ENCODE results near the gene TBC1D22A. TPM values are rescaled to one million over a fixed set of nuclear protein-coding genes. Genes with fewer than 3 reads are reported as not detected.

Gene TBC1D22A
- total and polyA plus RNA-seq, 2 experiments from 2014 or later = 15.3 to 19.8 TPM

GRCh38 chr22:47189056-47189916 is 426.8 kb downstream of the TBC1D22A start:
- H3K9me2 ChIP-seq (replicated peaks; ENCODE audit: insufficient read depth) = no peaks in the 10 kb centered on the region
- H3K4me2 ChIP-seq = no peak overlapping the region
- no peaks in the 10 kb centered on the region for H3K27me3 ChIP-seq
- H3K36me3 ChIP-seq (replicated peaks; ENCODE audit: insufficient read depth, low read depth) = no peaks in the 10 kb centered on the region
- no peak for DNase-seq (ENCODE audit: low spot score)
- no peaks in the 10 kb centered on the region for H3K9me3 ChIP-seq (ENCODE audit: low read depth)
- WGBS (ENCODE audit: low lambda C conversion rate, missing lambda C conversion rate) = 91% methylated on average over 34 of the region's 35 CpGs
- H3K79me2 ChIP-seq = no peaks in the 10 kb centered on the region
- TF ChIP-seq EZH2 (IDR thresholded peaks at IDR 0.05; ENCODE audit: borderline replicate concordance) = no peak
- no peak for TF ChIP-seq CTCF (IDR thresholded peaks at IDR 0.05; ENCODE audit: poor library complexity)
- no peak for TF ChIP-seq EZH2phosphoT487 (IDR thresholded peaks at IDR 0.05; ENCODE audit: low read depth, severe bottlenecking, unreplicated experiment)
- no peaks in the 10 kb centered on the region for H4K20me1 ChIP-seq (ENCODE audit: insufficient read depth, poor library complexity, severe bottlenecking)
- no peak overlapping the region for H3K4me3 ChIP-seq
- H2AFZ ChIP-seq = no peak overlapping the region
- H3K4me1 ChIP-seq (ENCODE audit: insufficient read depth) = no peaks in the 10 kb centered on the region
- H3K27ac ChIP-seq = no peak overlapping the region

DNA sequence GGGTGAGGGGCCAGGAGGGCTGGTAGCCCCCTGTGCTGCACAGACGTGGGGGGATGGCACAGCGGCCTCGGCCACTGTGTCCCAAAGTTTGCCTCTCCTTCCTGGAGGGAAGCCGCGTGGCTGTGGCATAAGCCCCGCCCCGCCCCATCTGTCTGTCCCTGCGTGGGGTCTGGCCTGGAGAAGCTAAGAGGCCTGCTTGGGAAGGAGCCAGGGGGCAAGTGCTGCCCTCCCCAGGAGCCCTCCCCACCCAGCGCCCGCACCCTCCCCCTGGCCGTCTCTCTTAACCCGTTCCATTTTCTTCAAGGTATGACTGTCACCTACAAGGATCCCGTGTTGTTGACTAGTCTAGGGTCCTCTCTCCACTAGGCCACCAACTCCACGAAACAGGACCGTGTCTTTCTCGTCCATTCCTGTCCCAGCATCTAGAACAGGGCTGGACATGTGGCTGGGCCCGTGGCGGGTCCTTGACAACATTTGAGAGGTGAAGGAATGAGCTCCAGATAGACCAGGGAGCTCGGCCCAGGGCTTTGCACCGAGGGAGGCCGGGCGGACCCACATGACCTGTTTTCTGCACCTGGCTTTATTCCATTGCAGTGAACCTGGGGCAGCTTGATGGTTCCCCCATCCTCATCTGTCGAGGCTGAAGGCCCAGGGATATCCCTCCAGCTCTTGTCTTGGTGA is 428.0 kb downstream of the TBC1D22A start:
- 94% methylated on average over 17 of the region's 23 CpGs for WGBS (ENCODE audit: low lambda C conversion rate, missing lambda C conversion rate)
- Histone ChIP-seq H3K79me2 (no peaks in the 10 kb centered on the region), H3K4me2 (no peak overlapping the region), H4K20me1 (ENCODE audit: insufficient read depth, poor library complexity, severe bottlenecking) (no peaks in the 10 kb centered on the region), H3K4me1 (ENCODE audit: insufficient read depth) (no peaks in the 10 kb centered on the region), H2AFZ (no peak overlapping the region), H3K27ac (no peak overlapping the region), H3K36me3 (replicated peaks; ENCODE audit: insufficient read depth, low read depth) (no peaks in the 10 kb centered on the region), H3K9me3 (ENCODE audit: low read depth) (no peaks in the 10 kb centered on the region), H3K27me3 (no peaks in the 10 kb centered on the region), H3K4me3 (no peak overlapping the region), H3K9me2 (replicated peaks; ENCODE audit: insufficient read depth) (no peaks in the 10 kb centered on the region)
- no peak for DNase-seq (ENCODE audit: low spot score)
- TF ChIP-seq EZH2 (IDR thresholded peaks at IDR 0.05; ENCODE audit: borderline replicate concordance) (no peak), CTCF (IDR thresholded peaks at IDR 0.05; ENCODE audit: poor library complexity) (no peak), EZH2phosphoT487 (IDR thresholded peaks at IDR 0.05; ENCODE audit: low read depth, severe bottlenecking, unreplicated experiment) (no peak)

- H4K20me1 ChIP-seq (ENCODE audit: insufficient read depth, poor library complexity, severe bottlenecking) = no peaks in the 10 kb centered on the region
- H3K27ac ChIP-seq = no peak overlapping the region
- no peak for TF ChIP-seq CTCF (IDR thresholded peaks at IDR 0.05; ENCODE audit: poor library complexity)
- no peak for TF ChIP-seq EZH2phosphoT487 (IDR thresholded peaks at IDR 0.05; ENCODE audit: low read depth, severe bottlenecking, unreplicated experiment)
- no peak for TF ChIP-seq EZH2 (IDR thresholded peaks at IDR 0.05; ENCODE audit: borderline replicate concordance)
- no peaks in the 10 kb centered on the region for H3K36me3 ChIP-seq (replicated peaks; ENCODE audit: insufficient read depth, low read depth)
- H3K4me1 ChIP-seq (ENCODE audit: insufficient read depth) = no peaks in the 10 kb centered on the region
- no peaks in the 10 kb centered on the region for H3K9me2 ChIP-seq (replicated peaks; ENCODE audit: insufficient read depth)
- H2AFZ ChIP-seq = no peak overlapping the region
- no peaks in the 10 kb centered on the region for H3K27me3 ChIP-seq
- H3K9me3 ChIP-seq (ENCODE audit: low read depth) = no peaks in the 10 kb centered on the region
- no peak overlapping the region for H3K4me3 ChIP-seq
- no peak for DNase-seq (ENCODE audit: low spot score)
- no peaks in the 10 kb centered on the region for H3K79me2 ChIP-seq
- H3K4me2 ChIP-seq = no peak overlapping the region
- 89% methylated on average over 11 of the region's 11 CpGs for WGBS (ENCODE audit: low lambda C conversion rate, missing lambda C conversion rate)
These were observed 428.7 kb downstream of the TBC1D22A start for GRCh38 chr22:47190957-47191670.
